Upper lobe of right lung (tissue), 1 donor: ENCODE results near the gene L1CAM. TPM values are rescaled to one million over a fixed set of nuclear protein-coding genes. Genes with fewer than 3 reads are reported as not detected.

Experiments
- ATAC-seq: fragments of 200-7000 bp; cut with Tn5 transposase; one replicate; pipeline ENCODE4 v1.9.1; 2020; ENCODE audit warnings: mild to moderate bottlenecking, moderate library complexity
- DNase-seq: peaks from one replicate; pipeline ENCODE4 v3.0.0-alpha.2; 2020
- H3K27ac ChIP-seq: fragments of 200-600 bp; one replicate; pipeline ENCODE4 v1.8.0; 2022
- H3K27me3 ChIP-seq: fragments of 200-600 bp; one replicate; pipeline ENCODE4 v1.8.0; 2022; ENCODE audit warnings: mild to moderate bottlenecking
- H3K36me3 ChIP-seq: fragments of 200-600 bp; one replicate; pipeline ENCODE4 v1.8.0; 2022
- H3K4me1 ChIP-seq: fragments of 200-600 bp; one replicate; pipeline ENCODE4 v1.8.0; 2022
- H3K4me3 ChIP-seq: fragments of 200-600 bp; one replicate; pipeline ENCODE4 v1.8.0; 2022; ENCODE audit warnings: mild to moderate bottlenecking
- H3K9me3 ChIP-seq: fragments of 200-600 bp; one replicate; pipeline ENCODE4 v1.8.0; 2022
- intact Hi-C: fragments of 100-400 bp; cut with DNase I; formaldehyde crosslinking; loops from one replicate; pipeline ENCODE4 v1.11.0; 2022
- total RNA-seq: library from RNA; stranded (reverse); fragmentation: NEBNext Ultra II Directional; extraction: Animal tissue kit (Norgen Biotek cat#: 25700); gene quantifications from one replicate; pipeline ENCODE4 v1.2.1, GENCODE V29; 2021
- TF ChIP-seq, protein P1 (sequence below): fragments of 200-600 bp; IDR thresholded peaks from one replicate; pipeline ENCODE4 v1.8.0; 2022; ENCODE audit warnings: antibody characterized with exemption
- donor health status: DM: no; HTN: yes; CAD: no; lungs with severe emphysema.

The L1CAM gene
- total RNA-seq, 1 donor from 2014 or later = 1.2 TPM

DNA sequence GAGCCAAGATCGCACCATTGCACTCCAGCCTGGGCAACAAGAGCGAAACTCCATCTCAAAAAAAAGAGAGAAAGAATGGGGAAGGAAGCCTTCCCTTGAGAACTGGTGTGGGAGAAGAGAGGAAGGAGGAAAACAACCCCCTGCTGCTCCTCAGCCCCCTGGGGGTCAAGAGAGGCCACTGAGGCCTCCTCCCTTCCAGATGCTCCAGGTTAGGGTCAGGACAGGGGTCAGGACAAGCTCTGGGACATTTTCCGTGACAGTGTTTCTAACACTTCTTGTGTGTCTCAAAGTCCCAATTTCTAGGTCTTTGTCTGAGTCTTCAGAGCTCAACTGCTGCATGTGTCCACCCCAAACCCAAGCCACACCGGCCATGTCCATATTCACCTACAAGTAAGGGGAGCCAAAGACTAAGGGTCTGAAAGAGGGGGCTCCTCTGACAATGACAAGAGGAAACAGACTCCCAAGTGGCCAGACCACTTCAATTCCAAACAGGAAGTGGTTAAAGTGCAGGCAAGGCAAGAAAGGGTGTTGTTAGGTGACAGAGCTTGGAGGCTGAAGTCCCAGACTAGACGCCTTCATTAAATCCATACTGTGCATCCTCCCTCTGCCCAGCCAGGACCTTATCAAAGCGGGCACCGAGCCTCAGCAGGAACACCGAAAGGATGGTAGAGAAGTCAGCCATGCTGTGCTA lies 8.3 kb downstream of the L1CAM start:
- no peak for DNase-seq
- H3K27me3 ChIP-seq = no peaks in the 10 kb centered on the region
- TF ChIP-seq, protein P1, sequence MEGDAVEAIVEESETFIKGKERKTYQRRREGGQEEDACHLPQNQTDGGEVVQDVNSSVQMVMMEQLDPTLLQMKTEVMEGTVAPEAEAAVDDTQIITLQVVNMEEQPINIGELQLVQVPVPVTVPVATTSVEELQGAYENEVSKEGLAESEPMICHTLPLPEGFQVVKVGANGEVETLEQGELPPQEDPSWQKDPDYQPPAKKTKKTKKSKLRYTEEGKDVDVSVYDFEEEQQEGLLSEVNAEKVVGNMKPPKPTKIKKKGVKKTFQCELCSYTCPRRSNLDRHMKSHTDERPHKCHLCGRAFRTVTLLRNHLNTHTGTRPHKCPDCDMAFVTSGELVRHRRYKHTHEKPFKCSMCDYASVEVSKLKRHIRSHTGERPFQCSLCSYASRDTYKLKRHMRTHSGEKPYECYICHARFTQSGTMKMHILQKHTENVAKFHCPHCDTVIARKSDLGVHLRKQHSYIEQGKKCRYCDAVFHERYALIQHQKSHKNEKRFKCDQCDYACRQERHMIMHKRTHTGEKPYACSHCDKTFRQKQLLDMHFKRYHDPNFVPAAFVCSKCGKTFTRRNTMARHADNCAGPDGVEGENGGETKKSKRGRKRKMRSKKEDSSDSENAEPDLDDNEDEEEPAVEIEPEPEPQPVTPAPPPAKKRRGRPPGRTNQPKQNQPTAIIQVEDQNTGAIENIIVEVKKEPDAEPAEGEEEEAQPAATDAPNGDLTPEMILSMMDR = no peak

DNA sequence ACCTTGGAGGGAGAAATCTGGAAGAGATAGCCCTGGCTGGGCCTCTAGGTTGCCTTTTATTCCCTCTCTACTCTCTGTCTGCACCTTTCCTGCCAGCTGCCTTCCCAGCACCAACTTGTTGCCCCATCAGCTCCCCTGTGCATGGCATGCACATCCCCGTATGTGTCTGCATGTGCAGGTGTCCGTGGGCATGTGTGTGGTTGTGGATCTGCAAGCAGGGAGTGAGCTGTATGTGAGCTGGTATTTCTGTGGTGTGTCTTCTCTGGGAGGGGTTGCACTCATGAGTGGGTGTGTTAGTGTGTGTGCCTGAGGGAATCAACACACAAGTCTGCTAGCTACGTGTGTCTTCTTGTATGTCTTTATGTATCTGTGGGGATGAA lies 9.9 kb downstream of the L1CAM start:
- intact Hi-C loops = no loop called here
- DNase-seq = no peak
- H3K36me3 ChIP-seq = no peaks in the 10 kb centered on the region
- no peaks in the 10 kb centered on the region for H3K27me3 ChIP-seq
- H3K4me3 ChIP-seq = no peak overlapping the region
- no peak overlapping the region for H3K27ac ChIP-seq
- no peaks in the 10 kb centered on the region for H3K4me1 ChIP-seq
- H3K9me3 ChIP-seq = no peaks in the 10 kb centered on the region
- TF ChIP-seq, protein P1 = no peak
- ATAC-seq = no peak

More for the DNA sequence above, 8.3 kb downstream of the L1CAM start:
- Histone ChIP-seq H3K9me3 (no peaks in the 10 kb centered on the region), H3K4me3 (no peak overlapping the region), H3K4me1 (no peaks in the 10 kb centered on the region), H3K27ac (no peak overlapping the region), H3K36me3 (no peaks in the 10 kb centered on the region)
- intact Hi-C loops = no loop called here
- ATAC-seq = no peak

DNA sequence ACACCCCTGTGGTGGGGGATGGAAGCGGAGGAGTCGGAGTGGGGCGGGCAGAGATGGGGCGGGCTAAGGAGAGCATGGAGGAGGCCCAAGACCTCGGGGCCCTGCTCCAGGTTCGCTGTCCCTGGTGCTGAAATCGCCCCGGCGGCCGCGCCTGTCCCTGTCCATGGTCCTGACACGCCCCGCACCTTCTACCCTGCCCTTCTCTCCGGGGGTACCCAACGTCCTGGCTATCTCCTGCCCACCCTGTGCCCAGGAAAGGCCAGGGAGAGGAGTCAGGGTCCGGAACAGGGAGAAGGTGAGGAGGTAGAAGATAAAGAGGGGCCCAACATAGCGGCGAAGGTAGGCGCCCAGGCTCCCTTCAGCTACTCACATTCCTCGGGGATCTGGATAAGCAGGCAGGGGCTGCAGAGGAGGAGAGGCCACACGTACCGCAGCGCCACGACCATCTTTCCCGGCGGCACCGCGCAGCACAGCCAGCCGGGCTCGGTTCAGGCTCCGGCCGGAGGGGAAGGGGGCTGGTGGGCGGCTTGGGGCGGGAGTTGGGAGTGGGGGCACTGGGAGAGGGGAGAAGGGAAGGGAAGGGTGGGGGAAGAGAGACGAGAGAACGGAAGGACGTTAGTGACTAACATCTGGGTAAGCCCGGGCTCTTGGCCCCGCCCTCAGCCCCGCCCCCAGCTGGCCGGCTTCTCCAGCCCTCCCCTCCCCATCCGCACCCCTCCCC lies 10.4 kb downstream of the L1CAM start:
- intact Hi-C loops = no loop called here
- peak; percentile 73 for DNase-seq
- no peaks in the 10 kb centered on the region for H3K27me3 ChIP-seq
- no peaks in the 10 kb centered on the region for H3K36me3 ChIP-seq
- no peak overlapping the region for H3K4me3 ChIP-seq
- H3K9me3 ChIP-seq = no peaks in the 10 kb centered on the region
- TF ChIP-seq, protein P1 = no peak
- H3K4me1 ChIP-seq = no peaks in the 10 kb centered on the region
- ATAC-seq = peak; percentile 94
- no peak overlapping the region for H3K27ac ChIP-seq

DNA sequence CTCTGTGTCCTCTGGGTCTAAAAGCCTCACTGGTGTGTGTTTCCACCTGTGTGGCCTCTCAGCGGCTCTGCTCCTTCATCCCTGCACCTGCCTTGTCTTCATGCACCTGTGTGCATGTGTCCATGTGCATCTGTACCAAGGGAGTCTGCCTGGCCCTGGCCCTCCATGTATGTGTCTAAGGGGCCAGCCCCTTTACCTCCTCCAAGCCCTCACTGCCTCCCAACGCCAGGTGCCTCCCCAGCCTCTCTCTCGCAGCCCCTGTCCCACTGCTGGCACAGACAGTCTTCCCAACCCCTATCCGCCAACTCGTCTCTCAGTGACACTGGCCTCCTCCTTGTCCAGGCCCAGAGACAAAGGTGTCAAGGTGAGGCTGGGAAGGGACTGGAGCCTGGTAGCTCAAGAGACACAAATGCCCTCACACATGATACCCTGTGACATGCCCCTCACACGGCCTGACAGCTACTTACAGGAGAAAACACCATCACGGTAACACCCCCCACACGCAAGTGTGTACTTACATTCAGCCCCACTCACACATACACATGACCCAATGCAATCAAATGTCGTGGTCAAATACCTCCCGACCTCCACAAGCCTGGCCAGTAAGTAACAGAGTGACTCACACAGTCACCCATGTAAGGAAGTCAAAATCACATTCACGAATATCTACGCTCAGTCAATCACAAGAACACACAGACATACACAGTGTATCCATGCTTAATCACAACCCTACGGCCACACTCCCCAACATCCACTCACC lies 11.4 kb downstream of the L1CAM start:
- no peaks in the 10 kb centered on the region for H3K4me1 ChIP-seq

DNA sequence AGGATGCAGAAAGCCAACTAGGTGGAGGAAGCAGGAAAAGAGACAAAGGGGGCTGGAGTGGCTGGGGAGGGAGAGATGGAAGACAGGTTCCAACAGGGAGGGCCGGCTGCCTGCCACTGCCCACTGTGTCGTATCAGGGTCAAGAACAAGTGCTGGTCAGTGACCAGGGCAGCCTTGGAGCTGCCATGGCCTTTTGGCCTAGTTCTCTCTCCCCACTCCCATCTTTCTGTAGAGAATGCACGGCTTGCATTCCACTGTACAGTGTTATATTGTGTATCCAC lies 11.9 kb downstream of the L1CAM start:
- intact Hi-C loops = no loop called here
- TF ChIP-seq, protein P1 = no peak
- H3K36me3 ChIP-seq = no peaks in the 10 kb centered on the region
- no peaks in the 10 kb centered on the region for H3K9me3 ChIP-seq
- H3K27ac ChIP-seq = no peak overlapping the region
- ATAC-seq (no peak), DNase-seq (no peak)
- no peak overlapping the region for H3K4me3 ChIP-seq
- H3K4me1 ChIP-seq = no peaks in the 10 kb centered on the region
- H3K27me3 ChIP-seq = no peaks in the 10 kb centered on the region

More for the DNA sequence above, 11.4 kb downstream of the L1CAM start:
- Histone ChIP-seq H3K4me3 (no peak overlapping the region), H3K9me3 (no peaks in the 10 kb centered on the region), H3K36me3 (no peaks in the 10 kb centered on the region), H3K27me3 (no peaks in the 10 kb centered on the region), H3K27ac (no peak overlapping the region)
- TF ChIP-seq, protein P1 = no peak
- intact Hi-C loops = no loop called here
- DNase-seq (no peak), ATAC-seq (no peak)
